AG09309 (cell line): Measurements from ENCODE around the gene RFC5.
A peak's percentile ranks its signal among the peaks of the same experiment; 100 is the strongest.

Experiments
- DNase-seq: peaks from one replicate; pipeline ENCODE4 v3.0.0-alpha.2; 2010; ENCODE audit warnings: low read depth
- H3K4me3 ChIP-seq: 2 replicates; pipeline ENCODE4 v1.5.1; 2011; ENCODE audit warnings: mild to moderate bottlenecking, low read depth, low read length, moderate library complexity; ENCODE audit not compliant: control insufficient read depth
- CTCF ChIP-seq: IDR thresholded peaks from 2 replicates; pipeline ENCODE4 v1.5.1; 2011; ENCODE audit warnings: mild to moderate bottlenecking, low read depth, low read length, inconsistent platforms; ENCODE audit not compliant: insufficient read depth, control insufficient read depth; ENCODE audit errors: missing control alignments

The RFC5 gene

GRCh38 chr12:118061011-118061872, 44.7 kb downstream of the RFC5 start, which contains the start of gene WSB2:
WSB2 (minus strand) TSS chr12:118061179; CDS start chr12:118061048, 131 bp downstream.
- no peak for TF ChIP-seq CTCF
- no peak for DNase-seq
- peak within 1 kb of the TSS; percentile 84 for H3K4me3 ChIP-seq

GRCh38 chr12:118061873-118062843, 45.7 kb downstream of the RFC5 start:
- no peak for TF ChIP-seq CTCF
- peak overlapping the region; percentile 84 for H3K4me3 ChIP-seq
- no peak for DNase-seq

GRCh38 chr12:118063576-118064391, 47.3 kb downstream of the RFC5 start:
- H3K4me3 ChIP-seq = no peak overlapping the region
- DNase-seq = no peak
- no peak for TF ChIP-seq CTCF

GRCh38 chr12:118064608-118065007, 48.1 kb downstream of the RFC5 start:
- DNase-seq = no peak
- no peak overlapping the region for H3K4me3 ChIP-seq
- peak; percentile 8 for TF ChIP-seq CTCF

- no peak for TF ChIP-seq CTCF
- no peak for DNase-seq
- no peak overlapping the region for H3K4me3 ChIP-seq
Observed at GRCh38 chr12:118065380-118065779, 48.9 kb downstream of the RFC5 start.

GRCh38 chr12:118068445-118068844, 51.9 kb downstream of the RFC5 start:
- no peak for TF ChIP-seq CTCF
- DNase-seq = no peak
- H3K4me3 ChIP-seq = no peak overlapping the region
